HG02852 (cell line): ENCODE data around the gene GJA3.

ENCODE experiments used
- ATAC-seq: cut with Tn5 transposase; IDR thresholded peaks from one replicate; pipeline ENCODE4 v1.9.1; 2021; ENCODE audit warnings: mild to moderate bottlenecking, moderate library complexity; ENCODE audit not compliant: unreplicated experiment

GJA3 gene

GRCh38 chr13:20130012-20130411, 30.8 kb downstream of the GJA3 start:
- ATAC-seq = no peak

- no peak for ATAC-seq
Measured at GRCh38 chr13:20129076-20129475, 31.8 kb downstream of the GJA3 start.

- ATAC-seq = peak; percentile 28
Measured at GRCh38 chr13:20128459-20128931, 32.4 kb downstream of the GJA3 start.

GRCh38 chr13:20127562-20128458, 33.0 kb downstream of the GJA3 start:
- ATAC-seq = peak; percentile 82

- peak; percentile 21 for ATAC-seq
Measured at GRCh38 chr13:20127262-20127561, 33.6 kb downstream of the GJA3 start.

GRCh38 chr13:20126541-20127261, 34.2 kb downstream of the GJA3 start:
- ATAC-seq = no peak

- ATAC-seq = no peak
Measured at GRCh38 chr13:20125783-20126165, 35.1 kb downstream of the GJA3 start.

- ATAC-seq = no peak
Measured at GRCh38 chr13:20125129-20125782, 35.6 kb downstream of the GJA3 start.

- ATAC-seq = no peak
Measured at GRCh38 chr13:20124303-20124702, 36.5 kb downstream of the GJA3 start.

GRCh38 chr13:20121159-20121525, 39.7 kb downstream of the GJA3 start:
- no peak for ATAC-seq

GRCh38 chr13:20119960-20120359, 40.9 kb downstream of the GJA3 start:
- no peak for ATAC-seq

- ATAC-seq = peak; percentile 35
Measured at GRCh38 chr13:20118268-20119140, 42.3 kb downstream of the GJA3 start.

GRCh38 chr13:20116213-20116612, 44.6 kb downstream of the GJA3 start:
- no peak for ATAC-seq

- no peak for ATAC-seq
Measured at GRCh38 chr13:20114066-20114610, 46.7 kb downstream of the GJA3 start.

- no peak for ATAC-seq
Measured at GRCh38 chr13:20109037-20109436, 51.8 kb downstream of the GJA3 start.

- ATAC-seq = no peak
Measured at GRCh38 chr13:20106742-20107141, 54.1 kb downstream of the GJA3 start.

GRCh38 chr13:20105161-20105689, 55.6 kb downstream of the GJA3 start:
- ATAC-seq = no peak

GRCh38 chr13:20102525-20103180, 58.2 kb downstream of the GJA3 start:
- no peak for ATAC-seq

- no peak for ATAC-seq
Measured at GRCh38 chr13:20101467-20102316, 59.2 kb downstream of the GJA3 start.
